Adrenal gland (tissue), 12 donors: ENCODE data around the gene SEMA7A. TPM values are rescaled to one million over a fixed set of nuclear protein-coding genes. Genes with fewer than 3 reads are reported as not detected.

Experiments used
- DNase-seq, 7 donors: peaks; one replicate each; pipeline ENCODE4 v3.0.0-alpha.2; 2019 to 2020
- H3K27ac ChIP-seq, 5 donors: fragments of 200-600 bp; sonication (generic) in 4 of 5; 1 replicate in 3 of 5; 2 replicates in 2 of 5; pipeline versions ENCODE4 v1.5.1 to v1.8.0; 2016 to 2020; ENCODE audit warnings: mild to moderate bottlenecking in 1 of 5
- H3K27me3 ChIP-seq: fragments of 200-600 bp; 2 replicates; pipeline ENCODE4 v1.8.0; 2021
- H3K36me3 ChIP-seq, 2 donors: fragments of 200-600 bp; replicated peaks in 1 of 2; 1 replicate in 1 of 2; 2 replicates in 1 of 2; pipeline versions ENCODE4 v1.5.1 to v1.8.0; 2018 to 2022
- H3K4me1 ChIP-seq, 2 donors: fragments of 200-600 bp; replicated peaks in 1 of 2; 1 replicate in 1 of 2; 2 replicates in 1 of 2; pipeline versions ENCODE4 v1.5.1 to v1.8.0; 2018 to 2021
- H3K4me3 ChIP-seq, 4 donors: fragments of 200-600 bp; sonication (generic) in 3 of 4; one replicate each; pipeline ENCODE4 v1.5.1; 2016 to 2018
- H3K9me3 ChIP-seq, 3 donors: fragments of 200-600 bp; sonication (generic) in 1 of 3; replicated peaks in 1 of 3; 1 replicate in 2 of 3; 2 replicates in 1 of 3; pipeline versions ENCODE4 v1.5.1 to v1.8.0; 2016 to 2021
- CTCF ChIP-seq, 6 experiments: fragments of 450-650 bp in 4 of 6; fragments of 200-600 bp in 2 of 6; sonication (generic) in 1 of 6; IDR thresholded peaks; 1 replicate in 5 of 6; 2 replicates in 1 of 6; pipeline versions ENCODE4 v1.5.1 to v1.8.0; 2016 to 2021; ENCODE audit warnings: antibody characterized with exemption in 6 of 6, mild to moderate bottlenecking in 2 of 6, moderate library complexity in 1 of 6
- POLR2A ChIP-seq, 2 donors: fragments of 450-650 bp; IDR thresholded peaks; one replicate each; pipeline ENCODE4 v1.6.1; 2017; ENCODE audit warnings: antibody characterized with exemption in 2 of 2, mild to moderate bottlenecking in 2 of 2, moderate library complexity in 1 of 2
- WGBS, 4 donors: extraction: QIAGEN DNeasy Blood & Tissue Kit in 2 of 4; methylation state at CpG; one replicate each; pipeline versions ENCODE4 v1.1.5 to v1.1.7; 2013 to 2017; 5-methylcytosine and 5-hydroxymethylcytosine counted together
- intact Hi-C, 2 donors: fragments of 100-400 bp; cut with DNase I; formaldehyde crosslinking; loops; one replicate each; pipeline versions ENCODE4 v1.14.1 to v1.15.0; 2022 to 2023
- polyA plus RNA-seq, 3 donors: library from polyadenylated mRNA; stranded (reverse); fragments of 200-250 nt in 2 of 3; fragments of 350-450 nt in 1 of 3; fragmentation: Illumina TruSeq in 1 of 3; extraction: RNeasy Lipid Tissue Mini Kit (QIAGEN cat#74804) in 1 of 3; gene quantifications; one replicate each; pipeline ENCODE4 v1.2.3, GENCODE V29; 2013 to 2014
- total RNA-seq, 9 donors: library from RNA; depleted of rRNA in 4 of 9; stranded (reverse); fragments of >200 nt in 4 of 9; fragments of 120-200 nt in 1 of 9; fragmentation: NEBNext Ultra II Directional in 1 of 9; extraction: Animal tissue kit (Norgen Biotek cat#: 25700) in 1 of 9; gene quantifications; one replicate each; pipeline versions ENCODE4 v1.1.0 to v1.2.4, GENCODE V29; 2013 to 2023
- donor health status: healthy with polysubstance abuse.
- donor health status: Bipolar disorder and iron deficiency.
- donor health status: DM: yes; HTN: yes; CAD: no.
- donor health status: DM: no; HTN: no; CAD: no.
- donor health status: DM: no; HTN: no; CAD: no.
- donor health status: DM: yes; HTN: yes; CAD: no.

Gene SEMA7A
- total and polyA plus RNA-seq, 12 donors, result 1.3 to 32.0 (median 3.7) TPM

DNA sequence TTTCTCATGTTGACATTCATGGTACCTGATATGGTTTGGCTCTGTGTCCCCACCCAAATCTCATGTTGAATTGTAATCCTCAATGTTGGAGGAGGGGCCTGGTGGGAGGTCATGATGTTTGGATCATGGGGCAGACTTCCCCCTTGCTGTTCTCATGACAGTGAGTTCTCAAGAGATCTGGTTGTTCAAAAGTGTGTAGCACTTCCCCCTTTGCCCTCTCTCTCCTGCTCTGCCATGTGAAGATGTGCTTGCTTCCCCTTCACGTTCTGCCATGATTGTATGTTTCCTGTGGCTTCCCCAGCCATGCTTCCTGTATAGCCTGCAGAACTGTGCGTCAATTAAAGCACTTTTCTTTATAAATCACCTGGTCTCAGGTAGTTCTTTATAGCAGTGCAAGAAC, 30.5 kb upstream of the SEMA7A start:
- Histone ChIP-seq H3K4me1 (peaks cover 0 to 8% of the 10 kb centered on the region in 2 donors), H3K9me3 (no peaks in the 10 kb centered on the region), H3K27ac (no peak overlapping the region), H3K27me3 (no peaks in the 10 kb centered on the region), H3K4me3 (no peak overlapping the region), H3K36me3 (no peaks in the 10 kb centered on the region)
- WGBS, 4 donors, result 69 to 77% (median 74%) methylated on average over 2 of the region's 2 CpGs
- peak in 1 of 7 donors; percentile 25 for DNase-seq
- intact Hi-C loops, result loop anchor here in 1 of 2 donors (5.0 kb wide), 1 partner anchor 78 kb away; the partner anchor contains the start of gene ARID3B
- TF ChIP-seq CTCF (IDR thresholded peaks at IDR 0.05) (no peak), POLR2A (IDR thresholded peaks at IDR 0.05) (no peak)

DNA sequence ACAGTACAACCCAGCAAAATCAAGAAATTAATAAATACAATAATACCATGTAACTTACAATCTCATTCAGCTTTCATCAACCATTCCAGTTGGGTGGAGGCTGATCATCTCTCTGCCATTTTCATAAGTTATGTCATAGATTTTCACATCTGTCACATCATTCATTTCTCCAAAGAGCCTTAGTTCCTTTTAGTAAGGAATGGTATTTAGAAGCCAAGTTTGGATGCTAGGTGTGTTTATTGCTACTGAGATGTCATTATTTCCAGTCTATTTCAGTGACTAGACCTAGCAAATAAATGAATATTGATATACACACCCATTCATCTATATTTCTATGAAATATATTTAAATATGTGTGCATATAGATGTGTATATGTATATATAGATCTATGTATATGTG, 29.9 kb upstream of the SEMA7A start:
- no peak overlapping the region for H3K27ac ChIP-seq
- intact Hi-C loops, result loop anchor here in 1 of 2 donors (5.0 kb wide), 1 partner anchor 79 kb away; the partner anchor contains the start of gene ARID3B
- H3K4me3 ChIP-seq, result no peak overlapping the region
- H3K27me3 ChIP-seq, result no peaks in the 10 kb centered on the region
- H3K4me1 ChIP-seq, result peaks cover 0 to 8% of the 10 kb centered on the region in 2 donors
- DNase-seq, result no peak
- TF ChIP-seq POLR2A (IDR thresholded peaks at IDR 0.05) (no peak), CTCF (IDR thresholded peaks at IDR 0.05) (no peak)
- no peaks in the 10 kb centered on the region for H3K9me3 ChIP-seq
- no peaks in the 10 kb centered on the region for H3K36me3 ChIP-seq

DNA sequence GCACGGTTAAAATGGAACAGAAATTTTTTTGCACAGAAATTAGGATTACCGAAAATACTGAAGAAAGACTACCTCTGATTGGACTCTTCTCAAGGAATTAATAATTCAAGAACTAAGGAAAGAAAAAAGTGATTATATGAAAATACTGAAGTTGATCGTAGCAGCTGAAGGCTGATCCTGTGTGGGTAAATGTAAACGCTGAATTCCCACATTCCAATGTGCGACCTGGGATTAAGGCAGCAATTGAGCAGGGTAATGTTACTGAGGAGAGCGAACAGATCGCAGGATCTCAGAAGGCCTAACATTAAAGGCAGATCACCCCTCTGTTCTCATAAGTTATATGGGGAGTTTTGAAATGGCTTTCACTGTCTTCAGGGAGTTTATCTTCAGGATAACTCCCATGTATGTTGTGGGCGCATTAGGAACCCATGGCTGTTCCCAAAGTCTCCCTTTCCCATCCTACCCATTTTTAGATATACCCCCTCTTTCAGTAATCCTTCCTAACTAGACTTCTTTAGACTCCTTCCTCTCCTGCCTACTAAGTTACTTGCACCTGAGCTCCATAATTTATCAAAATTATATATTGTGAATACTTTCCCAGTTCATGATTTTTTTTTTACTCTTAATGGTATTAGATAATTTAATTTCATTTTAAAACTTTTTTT, 28.2 kb upstream of the SEMA7A start:
- Histone ChIP-seq H3K27ac (no peak overlapping the region), H3K4me3 (peak overlapping the region in 2 of 4 donors; percentile 63 to 64), H3K4me1 (peaks cover 0 to 8% of the 10 kb centered on the region in 2 donors), H3K27me3 (no peaks in the 10 kb centered on the region), H3K9me3 (no peaks in the 10 kb centered on the region), H3K36me3 (no peaks in the 10 kb centered on the region)
- TF ChIP-seq POLR2A (IDR thresholded peaks at IDR 0.05) (no peak), CTCF (IDR thresholded peaks at IDR 0.05) (no peak)
- 40 to 46% (median 44%) methylated on average over 8 of the region's 8 CpGs for WGBS, 4 donors
- intact Hi-C loops, result loop anchor here in 1 of 2 donors (5.0 kb wide), 1 partner anchor 80 kb away; the partner anchor contains the start of gene ARID3B
- DNase-seq, result no peak

- peaks cover 0 to 8% of the 10 kb centered on the region in 2 donors for H3K36me3 ChIP-seq
- peak within 1 kb of the TSS in 3 of 5 donors; percentile 55 to 69 (median 55) for H3K27ac ChIP-seq
- no peaks in the 10 kb centered on the region for H3K27me3 ChIP-seq
- DNase-seq, result peak; percentile 96 to 99 (median 98)
- WGBS, 4 donors, result 0 to 2% (median 0%) methylated on average over 22 to 54 of the region's 54 CpGs
- H3K9me3 ChIP-seq, result no peaks in the 10 kb centered on the region
- TF ChIP-seq POLR2A (IDR thresholded peaks at IDR 0.05), result peak; percentile 60 to 86
- no peak for TF ChIP-seq CTCF (IDR thresholded peaks at IDR 0.05)
- intact Hi-C loops, result loop anchor here in 1 of 2 donors (5.0 kb wide), 1 partner anchor 81 kb away; the partner anchor contains the start of gene ARID3B
- peak within 1 kb of the TSS; percentile 45 to 64 (median 60) for H3K4me3 ChIP-seq
- H3K4me1 ChIP-seq, result peaks cover 0 to 8% of the 10 kb centered on the region in 2 donors
These were observed 27.4 kb upstream of the SEMA7A start, which contains the start of gene UBL7 for GRCh38 chr15:74460871-74461846. TSS of gene UBL7 (minus strand) at chr15:74461160. CDS start at chr15:74458867, 2,293 bp downstream.
